ENCODE data around the gene ZC3H11A.
A peak's percentile ranks its signal among the peaks of the same experiment; 100 is the strongest.

Gene ZC3H11A

GRCh38 chr1:203797216-203797615 is 1.8 kb downstream of the ZC3H11A start:
- DNase-seq (ENCODE audit: low read depth) = no peak
- H3K4me3 ChIP-seq (ENCODE audit: low read depth, low read length) = peak overlapping the region; percentile 86
- TF ChIP-seq CTCF (conservative IDR thresholded peaks at IDR 0.05; ENCODE audit: low read depth, low read length) = no peak

- no peak overlapping the region for H3K4me3 ChIP-seq (ENCODE audit: low read depth, low read length)
- DNase-seq (ENCODE audit: low read depth) = peak; percentile 24
Measured at GRCh38 chr1:203797948-203798655, 2.7 kb downstream of the ZC3H11A start.

DNA sequence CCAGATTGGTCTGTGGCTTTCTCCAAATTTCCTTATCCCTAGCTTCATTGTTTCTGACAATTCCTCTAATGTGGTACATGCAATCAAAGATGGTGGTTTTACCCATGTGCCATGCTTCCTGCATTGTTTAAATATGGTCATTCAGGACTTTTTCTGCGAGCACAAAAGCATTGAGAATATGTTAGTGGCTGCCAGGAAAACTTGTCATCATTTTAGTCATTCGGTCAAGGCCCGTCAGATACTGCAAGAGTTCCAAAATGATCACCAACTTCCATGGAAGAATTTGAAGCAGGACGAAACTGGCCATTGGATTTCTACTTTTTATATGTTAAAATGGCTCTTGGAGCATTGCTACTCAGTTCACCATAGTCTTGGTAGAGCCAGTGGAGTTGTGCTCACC is 3.7 kb downstream of the ZC3H11A start:
- no peak for DNase-seq (ENCODE audit: low read depth)
- no peak overlapping the region for H3K4me3 ChIP-seq (ENCODE audit: low read depth, low read length)
- no peak for TF ChIP-seq CTCF (conservative IDR thresholded peaks at IDR 0.05; ENCODE audit: low read depth, low read length)

More at GRCh38 chr1:203797948-203798655, 2.7 kb downstream of the ZC3H11A start:
- peak; percentile 21 for TF ChIP-seq CTCF (conservative IDR thresholded peaks at IDR 0.05; ENCODE audit: low read depth, low read length)

GRCh38 chr1:203799971-203800370 is 4.5 kb downstream of the ZC3H11A start:
- peak; percentile 16 for DNase-seq (ENCODE audit: low read depth)
- H3K4me3 ChIP-seq (ENCODE audit: low read depth, low read length) = no peak overlapping the region
- no peak for TF ChIP-seq CTCF (conservative IDR thresholded peaks at IDR 0.05; ENCODE audit: low read depth, low read length)

DNA sequence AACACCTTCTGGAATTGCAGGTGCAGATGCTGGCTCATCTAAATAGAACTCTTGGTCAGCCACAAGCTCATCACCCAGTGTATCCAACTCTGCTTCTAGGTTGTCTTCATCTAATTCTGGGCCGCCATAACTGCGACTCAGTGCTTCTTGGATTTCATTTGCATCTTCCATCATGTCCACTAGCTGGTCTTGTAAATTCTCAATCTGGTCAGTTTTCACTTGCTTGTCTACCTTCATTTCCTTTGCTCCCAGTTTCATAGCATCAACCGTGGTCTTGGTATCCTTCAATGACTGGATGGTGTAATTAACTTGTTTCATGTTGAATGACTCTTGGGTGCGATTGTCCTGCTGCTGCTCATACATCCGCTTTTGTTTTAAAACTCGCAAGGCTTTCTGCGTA is 10.3 kb downstream of the ZC3H11A start:
- H3K4me3 ChIP-seq (ENCODE audit: low read depth, low read length) = no peak overlapping the region
- TF ChIP-seq CTCF (conservative IDR thresholded peaks at IDR 0.05; ENCODE audit: low read depth, low read length) = no peak
- DNase-seq (ENCODE audit: low read depth) = no peak

GRCh38 chr1:203807196-203807595 is 11.8 kb downstream of the ZC3H11A start:
- TF ChIP-seq CTCF (conservative IDR thresholded peaks at IDR 0.05; ENCODE audit: low read depth, low read length) = peak; percentile 10
- DNase-seq (ENCODE audit: low read depth) = peak; percentile 71

More at GRCh38 chr1:203807196-203807595, 11.8 kb downstream of the ZC3H11A start:
- no peak overlapping the region for H3K4me3 ChIP-seq (ENCODE audit: low read depth, low read length)
